ENCODE data around the gene CHST10. TPM values are rescaled to one million over a fixed set of nuclear protein-coding genes. Genes with fewer than 3 reads are reported as not detected.

The CHST10 gene
- total RNA-seq, 1 experiment from 2014 or later = not detected

GRCh38 chr2:100425573-100426383, 8.3 kb upstream of the CHST10 start:
- no peak for DNase-seq
- ChIA-PET CTCF (interaction anchor here (0.5 kb wide), 1 partner anchor 455 kb away, joined by 3 read pairs; no protein-coding TSS in a partner anchor), POLR2A (no interaction called here)
- no TSS peak for BruUV-seq (replicated peaks)
- no peak for TF ChIP-seq CTCF (IDR thresholded peaks at IDR 0.05; ENCODE audit: insufficient read depth in 1 of 2, low read depth in 1 of 2, low read length in 1 of 2, severe bottlenecking in 1 of 2, unreplicated experiment in 1 of 2)
- H3K36me3 Mint-ChIP-seq (ENCODE audit: insufficient read depth, unreplicated experiment) = no peaks in the 10 kb centered on the region
- H3K4me1 ChIP-seq = no peaks in the 10 kb centered on the region
- H3K36me3 ChIP-seq (ENCODE audit: control insufficient read depth, insufficient read depth, low read length) = no peaks in the 10 kb centered on the region
- H3K4me3 ChIP-seq (ENCODE audit: low read depth, low read length) = no peak overlapping the region
- H3K4me3 Mint-ChIP-seq (ENCODE audit: unreplicated experiment) = no peak overlapping the region
- no peak overlapping the region for H3K27ac Mint-ChIP-seq (ENCODE audit: unreplicated experiment)
- no peaks in the 10 kb centered on the region for H3K9me3 ChIP-seq
- H3K4me1 Mint-ChIP-seq (ENCODE audit: low read depth, unreplicated experiment) = no peaks in the 10 kb centered on the region
- no peaks in the 10 kb centered on the region for H3K27me3 ChIP-seq (replicated peaks; ENCODE audit: control insufficient read depth, insufficient read depth, low read length)
- H3K9me3 Mint-ChIP-seq (ENCODE audit: unreplicated experiment) = peaks cover 17% of the 10 kb centered on the region
- H3K27me3 Mint-ChIP-seq (ENCODE audit: insufficient read depth, unreplicated experiment) = peaks cover 16% of the 10 kb centered on the region
- intact Hi-C loops (cut with micrococcal nuclease; ENCODE audit: unreplicated experiment) = no loop called here

DNA sequence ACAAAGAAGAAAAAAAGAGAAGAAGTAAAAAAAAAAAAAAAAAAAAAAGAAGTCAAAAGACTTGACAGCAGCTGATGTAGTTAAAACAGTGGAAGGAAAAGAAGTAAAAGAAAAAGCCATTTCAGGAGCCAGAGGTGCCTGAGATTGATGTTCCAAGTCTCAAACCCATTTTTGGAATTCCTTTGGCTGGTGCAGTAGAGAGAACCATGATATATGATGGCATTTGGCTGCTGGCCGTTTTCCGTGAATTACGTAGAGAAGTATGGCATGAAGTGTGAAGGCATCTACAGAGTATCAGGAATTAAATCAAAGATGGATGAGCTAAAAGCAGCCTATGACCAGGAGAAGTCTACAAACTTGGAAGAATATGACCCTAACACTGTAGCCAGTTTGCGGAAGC, 7.6 kb upstream of the CHST10 start:
- POLR2A ChIA-PET = no interaction called here
- peaks cover 16% of the 10 kb centered on the region for H3K27me3 Mint-ChIP-seq (ENCODE audit: insufficient read depth, unreplicated experiment)
- H3K4me1 ChIP-seq = no peaks in the 10 kb centered on the region

GRCh38 chr2:100424277-100424875, 6.9 kb upstream of the CHST10 start:
- Histone ChIP-seq H3K9me3 (no peaks in the 10 kb centered on the region), H3K36me3 (ENCODE audit: control insufficient read depth, insufficient read depth, low read length) (no peaks in the 10 kb centered on the region), H3K4me1 (no peaks in the 10 kb centered on the region), H3K27me3 (replicated peaks; ENCODE audit: control insufficient read depth, insufficient read depth, low read length) (no peaks in the 10 kb centered on the region), H3K4me3 (ENCODE audit: low read depth, low read length) (no peak overlapping the region)
- CTCF ChIA-PET = no interaction called here
- POLR2A ChIA-PET = no interaction called here
- no peak overlapping the region for H3K27ac Mint-ChIP-seq (ENCODE audit: unreplicated experiment)
- no peaks in the 10 kb centered on the region for H3K36me3 Mint-ChIP-seq (ENCODE audit: insufficient read depth, unreplicated experiment)
- H3K9me3 Mint-ChIP-seq (ENCODE audit: unreplicated experiment) = peaks cover 12% of the 10 kb centered on the region
- intact Hi-C loops (cut with micrococcal nuclease; ENCODE audit: unreplicated experiment) = no loop called here
- no TSS peak for BruUV-seq (replicated peaks)
- H3K27me3 Mint-ChIP-seq (ENCODE audit: insufficient read depth, unreplicated experiment) = peaks cover 16% of the 10 kb centered on the region
- H3K4me1 Mint-ChIP-seq (ENCODE audit: low read depth, unreplicated experiment) = no peaks in the 10 kb centered on the region
- no peak for DNase-seq
- no peak for TF ChIP-seq CTCF (IDR thresholded peaks at IDR 0.05; ENCODE audit: insufficient read depth in 1 of 2, low read depth in 1 of 2, low read length in 1 of 2, severe bottlenecking in 1 of 2, unreplicated experiment in 1 of 2)
- H3K4me3 Mint-ChIP-seq (ENCODE audit: unreplicated experiment) = no peak overlapping the region

More for the DNA sequence above, 7.6 kb upstream of the CHST10 start:
- Mint-ChIP-seq H3K27ac (ENCODE audit: unreplicated experiment) (no peak overlapping the region), H3K36me3 (ENCODE audit: insufficient read depth, unreplicated experiment) (no peaks in the 10 kb centered on the region), H3K4me1 (ENCODE audit: low read depth, unreplicated experiment) (no peaks in the 10 kb centered on the region), H3K9me3 (ENCODE audit: unreplicated experiment) (peaks cover 12% of the 10 kb centered on the region), H3K4me3 (ENCODE audit: unreplicated experiment) (no peak overlapping the region)
- no TSS peak for BruUV-seq (replicated peaks)
- intact Hi-C loops (cut with micrococcal nuclease; ENCODE audit: unreplicated experiment) = no loop called here
- Histone ChIP-seq H3K36me3 (ENCODE audit: control insufficient read depth, insufficient read depth, low read length) (no peaks in the 10 kb centered on the region), H3K4me3 (ENCODE audit: low read depth, low read length) (no peak overlapping the region), H3K27me3 (replicated peaks; ENCODE audit: control insufficient read depth, insufficient read depth, low read length) (no peaks in the 10 kb centered on the region), H3K9me3 (no peaks in the 10 kb centered on the region)
- DNase-seq = no peak
- TF ChIP-seq CTCF (IDR thresholded peaks at IDR 0.05; ENCODE audit: insufficient read depth in 1 of 2, low read depth in 1 of 2, low read length in 1 of 2, severe bottlenecking in 1 of 2, unreplicated experiment in 1 of 2) = no peak
- CTCF ChIA-PET = interaction anchor here (0.5 to 0.6 kb wide), 2 partner anchors 105 to 454 kb away, joined by 3 to 5 read pairs; no protein-coding TSS in a partner anchor
